Measurements from ENCODE around the gene PNPO.
"Not testable (repeated sequence)": the region's sequence is repeated elsewhere in the genome, so short reads cannot be mapped to it uniquely, and the experiment has no call there.

PNPO gene

DNA sequence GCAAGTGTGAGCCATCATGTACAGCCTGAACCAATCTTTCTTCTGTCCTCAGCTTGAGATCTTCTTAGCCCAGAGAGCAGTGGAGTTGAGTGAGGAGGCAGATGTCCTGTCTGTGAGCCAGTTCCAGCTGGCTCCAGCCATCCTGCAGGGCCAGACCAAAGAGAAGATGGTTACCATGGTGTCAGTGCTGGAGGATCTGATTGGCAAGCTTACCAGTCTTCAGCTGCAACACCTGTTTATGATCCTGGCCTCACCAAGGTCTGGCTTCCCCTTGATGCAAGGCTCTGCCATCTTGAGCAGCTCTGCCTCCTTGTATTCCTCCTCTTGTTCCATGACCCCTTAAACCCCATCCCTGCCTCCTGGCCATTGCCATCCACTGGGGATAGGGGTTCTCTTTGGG lies 39.2 kb downstream of the PNPO start:
- DNase-seq = no peak

DNA sequence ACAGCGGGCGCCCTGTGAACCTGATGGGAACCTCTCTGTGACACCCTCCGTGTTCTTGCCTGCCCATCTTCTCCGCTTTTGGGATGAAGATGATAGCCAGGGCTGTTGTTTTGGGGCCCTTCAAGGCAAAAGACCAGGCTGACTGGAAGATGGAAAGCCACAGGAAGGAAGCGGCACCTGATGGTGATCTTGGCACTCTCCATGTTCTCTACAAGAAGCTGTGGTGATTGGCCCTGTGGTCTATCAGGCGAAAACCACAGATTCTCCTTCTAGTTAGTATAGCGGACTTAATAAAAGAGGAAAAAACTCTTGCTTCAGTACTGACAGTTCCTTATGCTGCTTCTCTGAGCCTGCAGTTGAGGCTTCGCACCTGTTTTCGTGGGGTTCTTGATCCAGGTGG lies 40.1 kb downstream of the PNPO start:
- no peak for DNase-seq

- DNase-seq = no peak
Observed at GRCh38 chr17:47982091-47982617, 40.8 kb downstream of the PNPO start.

DNA sequence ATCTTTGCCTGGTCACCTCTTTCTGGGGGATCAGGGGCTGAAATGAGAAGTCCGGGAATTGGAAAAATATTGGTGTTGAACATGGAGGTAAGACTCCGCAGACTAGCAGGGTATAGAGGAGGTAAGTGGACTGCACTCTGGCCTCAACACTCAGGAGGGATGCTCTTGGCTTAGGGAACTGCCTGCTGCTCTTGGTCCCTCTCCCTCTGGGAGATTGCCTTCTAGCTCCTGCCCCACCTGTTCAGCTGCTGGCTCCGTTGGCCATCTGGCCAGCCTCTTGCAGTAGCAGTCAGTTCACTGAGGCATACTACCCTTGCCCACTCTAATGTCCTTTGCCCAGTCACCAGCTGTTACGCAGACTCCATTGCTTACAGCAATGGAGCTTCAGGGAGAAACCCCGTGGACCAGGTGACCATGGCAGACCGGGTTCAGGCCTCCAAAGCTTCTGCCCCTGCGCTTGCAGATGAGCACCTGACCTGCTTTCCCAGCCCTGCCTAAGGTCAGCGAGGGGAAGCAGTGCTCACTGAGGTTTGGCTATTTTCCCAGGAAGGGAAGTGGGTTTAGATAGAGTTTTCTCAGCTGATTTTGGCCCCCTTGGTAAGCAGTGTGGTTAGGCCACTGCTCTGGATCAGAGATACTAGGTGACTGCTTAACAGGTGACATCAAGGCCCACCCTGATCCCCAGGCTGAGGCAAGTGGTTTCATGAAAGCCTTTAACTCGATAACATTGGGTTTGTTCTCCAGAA lies 41.4 kb downstream of the PNPO start:
- DNase-seq = no peak

- DNase-seq = no peak
Observed at GRCh38 chr17:47983492-47984223, 42.3 kb downstream of the PNPO start.

DNA sequence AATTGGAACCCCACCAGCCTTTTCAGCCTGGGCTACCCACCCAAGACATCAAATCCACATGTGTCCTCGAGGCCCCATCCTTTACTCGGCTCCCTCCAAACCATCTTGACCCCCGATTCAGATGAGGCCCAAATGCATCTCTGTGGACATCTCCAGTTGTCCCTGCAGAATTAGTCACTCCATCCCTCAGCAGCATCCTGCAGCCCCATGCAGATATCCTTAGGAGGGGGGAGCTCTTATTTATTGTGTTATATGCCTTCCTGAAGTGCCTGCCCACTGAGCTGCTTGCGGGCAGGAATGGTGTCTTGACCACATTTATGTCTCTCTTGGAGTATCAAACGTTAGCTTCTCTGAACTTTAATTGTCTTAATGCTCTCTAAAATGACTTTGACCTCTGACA lies 45.1 kb downstream of the PNPO start:
- DNase-seq = no peak

- no peak for DNase-seq
Observed at GRCh38 chr17:47987240-47987835, 46.0 kb downstream of the PNPO start.

DNA sequence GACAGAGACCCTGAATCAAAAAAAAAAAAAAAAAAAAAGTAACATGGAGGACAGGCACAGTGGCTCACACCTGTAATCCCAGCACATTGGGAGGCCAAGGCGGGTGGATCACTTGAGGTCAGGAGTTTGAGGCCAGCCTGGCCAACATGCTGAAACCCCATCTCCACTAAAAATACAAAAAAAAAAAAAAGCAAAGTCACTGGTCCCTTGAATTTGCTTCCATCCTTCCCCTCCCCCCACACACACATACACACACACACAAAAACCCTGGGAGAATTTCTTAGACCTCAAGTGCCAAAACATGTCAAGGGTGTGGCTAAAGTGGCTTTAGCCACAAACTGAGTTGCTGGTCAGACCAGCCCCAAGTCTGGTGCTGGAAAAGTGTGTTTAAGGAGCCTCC lies 47.1 kb downstream of the PNPO start:
- DNase-seq = not testable (repeated sequence)

- DNase-seq = no peak
Observed at GRCh38 chr17:47989159-47989558, 47.8 kb downstream of the PNPO start.

- no peak for DNase-seq
Observed at GRCh38 chr17:47989700-47990099, 48.3 kb downstream of the PNPO start.

DNA sequence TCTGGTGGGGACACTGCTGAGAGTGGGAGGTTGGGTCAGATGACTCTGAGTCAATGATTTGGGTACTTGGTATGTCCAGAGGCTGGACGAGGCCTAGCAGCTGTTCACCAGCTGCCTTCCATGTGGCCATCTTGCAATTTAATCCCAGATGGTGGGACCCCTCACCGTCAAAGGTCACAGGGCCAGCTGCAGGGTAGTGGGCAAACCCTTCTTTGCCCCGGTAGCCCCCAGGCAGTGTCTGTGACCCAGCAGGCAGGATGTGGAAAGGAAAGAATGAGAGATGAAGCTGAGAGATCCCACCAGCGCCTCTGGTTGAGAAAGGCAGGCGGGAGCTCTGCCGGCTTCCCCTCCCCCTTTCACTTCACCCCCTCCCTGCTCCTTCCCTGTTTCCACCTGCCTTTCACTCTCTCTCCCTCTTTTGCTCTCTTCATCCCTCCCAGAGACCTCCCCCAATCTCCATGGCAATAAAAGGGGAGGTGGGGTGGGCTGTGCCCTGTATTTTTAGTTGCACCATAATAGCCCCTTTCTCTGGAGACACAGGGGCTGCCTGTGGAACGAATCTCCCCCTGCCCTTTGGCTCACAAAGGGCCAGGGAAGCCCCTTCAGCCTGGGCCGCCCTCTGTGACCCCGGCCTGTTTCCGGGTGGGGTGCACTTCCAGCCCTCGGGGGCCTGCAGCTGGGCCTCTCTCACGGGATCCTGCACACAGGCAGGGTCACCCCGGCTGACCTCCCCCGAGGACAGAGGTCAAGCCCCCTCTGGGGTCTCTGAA lies 49.8 kb downstream of the PNPO start:
- DNase-seq = no peak

DNA sequence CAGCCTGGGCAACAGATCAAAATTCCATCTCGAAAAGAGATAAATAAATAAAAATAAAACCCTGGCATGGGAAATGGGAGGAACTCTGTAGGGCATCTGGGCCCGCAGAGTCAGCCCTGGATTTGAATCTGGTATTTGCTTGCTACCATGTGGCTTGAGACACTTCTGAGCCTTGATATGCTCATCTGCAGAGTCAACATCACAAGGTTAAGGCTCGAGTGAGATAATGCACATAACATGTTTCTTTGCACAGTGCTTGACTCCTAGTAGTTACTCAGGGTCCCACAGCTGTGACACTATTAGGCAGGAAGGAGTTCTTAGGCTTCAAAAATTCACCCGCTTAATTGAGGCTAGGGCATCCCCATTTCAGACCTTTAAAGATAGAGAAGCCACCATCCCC lies 50.8 kb downstream of the PNPO start:
- DNase-seq = no peak

- DNase-seq = no peak
Observed at GRCh38 chr17:47993031-47993564, 51.7 kb downstream of the PNPO start.

DNA sequence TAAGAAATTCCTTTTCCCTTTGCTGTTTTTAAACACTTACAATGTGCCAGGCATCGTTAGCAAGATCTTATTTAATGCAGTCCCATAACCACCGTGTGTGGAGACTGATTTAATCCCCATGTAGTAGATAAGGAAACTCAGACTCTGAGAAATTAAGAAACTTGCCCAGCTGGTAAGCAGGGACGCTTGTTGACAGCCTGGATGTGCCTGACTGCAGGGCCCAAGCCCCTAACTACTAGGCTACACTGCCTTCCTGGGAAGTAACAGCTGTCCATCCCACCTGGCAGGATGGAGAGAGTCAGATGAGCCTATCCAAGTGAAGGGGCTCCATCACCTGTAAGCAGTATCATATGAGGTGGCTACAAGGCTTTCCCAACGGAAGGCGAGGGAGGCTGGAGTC lies 52.6 kb downstream of the PNPO start:
- no peak for DNase-seq

DNA sequence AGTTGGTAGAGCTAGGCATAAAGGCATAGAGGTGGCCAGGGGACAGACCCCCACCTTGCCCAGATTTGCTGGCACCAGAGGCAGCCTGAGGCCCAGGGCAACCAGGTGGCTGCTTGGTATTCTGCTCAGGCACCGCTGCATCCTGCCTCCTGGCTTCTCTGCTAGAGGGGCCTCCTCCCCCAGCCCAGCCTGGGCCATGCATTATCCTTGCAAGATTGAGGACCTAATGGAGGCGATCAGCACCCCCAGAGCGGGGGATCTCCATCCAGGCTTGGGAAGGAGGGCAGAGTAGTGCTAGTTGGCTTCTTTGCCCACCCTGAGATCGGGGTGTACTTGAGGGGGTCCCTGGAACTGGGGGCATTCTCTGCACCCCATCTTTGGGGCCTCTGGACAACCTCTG lies 53.4 kb downstream of the PNPO start:
- no peak for DNase-seq

GRCh38 chr17:47995241-47995935 lies 54.0 kb downstream of the PNPO start:
- DNase-seq = no peak

GRCh38 chr17:47996201-47996600 lies 54.8 kb downstream of the PNPO start:
- DNase-seq = no peak

DNA sequence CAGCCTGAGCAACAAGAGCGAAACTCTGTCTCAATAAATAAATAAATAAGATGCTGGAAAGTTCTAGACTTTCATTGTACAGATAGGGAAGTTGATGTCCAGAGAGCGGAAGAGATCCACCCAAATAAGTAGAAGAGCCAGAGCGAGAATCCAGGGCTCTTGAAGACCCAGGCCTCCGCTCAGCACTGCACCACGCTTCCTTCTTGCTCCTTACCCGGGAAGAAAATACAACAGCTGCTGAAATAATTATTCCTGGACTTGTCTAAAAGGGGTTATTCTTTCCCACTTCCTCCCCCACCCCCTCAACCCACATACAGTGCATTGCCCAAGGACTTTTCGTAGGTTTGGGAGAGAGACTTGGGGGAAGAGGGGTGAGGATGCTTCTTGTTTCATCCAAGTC lies 56.2 kb downstream of the PNPO start:
- no peak for DNase-seq

DNA sequence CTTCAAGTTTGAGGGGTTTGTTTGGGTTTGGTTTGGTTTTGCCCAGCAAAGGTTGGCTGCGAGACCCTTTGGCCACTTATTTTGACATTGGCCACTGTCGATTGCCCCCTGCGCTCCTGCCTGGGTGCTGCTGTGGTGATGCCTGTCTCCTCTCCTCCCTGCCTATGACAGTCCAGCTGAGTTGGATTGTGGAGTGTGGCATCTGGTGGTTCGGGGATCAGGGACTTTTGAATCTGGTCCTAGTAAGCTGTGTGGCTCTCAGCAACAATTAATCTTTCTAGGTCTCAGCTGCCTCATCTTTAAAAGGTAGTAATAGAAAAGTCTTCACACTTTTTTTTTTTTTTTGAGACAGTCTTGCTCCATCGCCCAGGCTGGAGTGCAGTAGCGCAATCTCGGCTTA lies 56.7 kb downstream of the PNPO start:
- no peak for DNase-seq
